Neural crest cell (in vitro differentiated cells): ENCODE results near the gene NDUFB4. TPM values are rescaled to one million over a fixed set of nuclear protein-coding genes. Genes with fewer than 3 reads are reported as not detected.

Source experiments
- DNase-seq: peaks from one replicate; pipeline ENCODE4 v3.0.0; 2021; ENCODE audit warnings: low read depth, mixed read lengths, low spot score
- H3K27ac Mint-ChIP-seq: one replicate; pipeline ENCODE4 v1.8.0; 2021; ENCODE audit warnings: mild to moderate bottlenecking, mixed read lengths; ENCODE audit not compliant: unreplicated experiment
- H3K27me3 Mint-ChIP-seq: 2 replicates; pipeline ENCODE4 v1.8.0; 2021; ENCODE audit warnings: low read depth, mild to moderate bottlenecking, mixed read lengths
- H3K36me3 Mint-ChIP-seq: 2 replicates; pipeline ENCODE4 v1.8.0; 2021; ENCODE audit warnings: low read depth, mild to moderate bottlenecking, mixed read lengths
- H3K4me1 Mint-ChIP-seq: 2 replicates; pipeline ENCODE4 v1.8.0; 2021; ENCODE audit warnings: mixed read lengths
- H3K4me3 Mint-ChIP-seq: one replicate; pipeline ENCODE4 v1.8.0; 2021; ENCODE audit warnings: mild to moderate bottlenecking, mixed read lengths
- H3K9me3 Mint-ChIP-seq: 2 replicates; pipeline ENCODE4 v1.8.0; 2021; ENCODE audit warnings: mixed read lengths
- CTCF ChIP-seq: fragments of 200-600 bp; sonication (generic); conservative IDR thresholded peaks from 2 replicates; pipeline ENCODE4 v1.5.0; 2021; ENCODE audit warnings: antibody characterized with exemption, mild to moderate bottlenecking
- total RNA-seq: library from RNA; stranded (reverse); gene quantifications from 2 replicates; pipeline ENCODE4 v1.2.1, GENCODE V29; 2021

Gene NDUFB4
- total RNA-seq, 1 donor from 2014 or later, result 117 TPM

- Mint-ChIP-seq H3K9me3 (peaks cover 3% of the 10 kb centered on the region), H3K4me1 (no peaks in the 10 kb centered on the region), H3K27me3 (no peaks in the 10 kb centered on the region), H3K36me3 (no peaks in the 10 kb centered on the region), H3K4me3 (no peak overlapping the region), H3K27ac (no peak overlapping the region)
- TF ChIP-seq CTCF, result no peak
- DNase-seq, result no peak
These were observed 49.1 kb downstream of the NDUFB4 start for GRCh38 chr3:120645083-120645845.

- no peaks in the 10 kb centered on the region for H3K27me3 Mint-ChIP-seq
- H3K4me3 Mint-ChIP-seq, result no peak overlapping the region
- H3K27ac Mint-ChIP-seq, result no peak overlapping the region
- DNase-seq, result no peak
- no peak for TF ChIP-seq CTCF
- peaks cover 3% of the 10 kb centered on the region for H3K9me3 Mint-ChIP-seq
- H3K36me3 Mint-ChIP-seq, result no peaks in the 10 kb centered on the region
- no peaks in the 10 kb centered on the region for H3K4me1 Mint-ChIP-seq
These were observed 50.8 kb downstream of the NDUFB4 start for GRCh38 chr3:120646771-120647432.

GRCh38 chr3:120648290-120648689 is 52.2 kb downstream of the NDUFB4 start:
- Mint-ChIP-seq H3K9me3 (peaks cover 3% of the 10 kb centered on the region), H3K27ac (no peak overlapping the region), H3K36me3 (no peaks in the 10 kb centered on the region), H3K4me1 (no peaks in the 10 kb centered on the region), H3K27me3 (no peaks in the 10 kb centered on the region), H3K4me3 (no peak overlapping the region)
- DNase-seq, result no peak
- no peak for TF ChIP-seq CTCF

- no peak overlapping the region for H3K4me3 Mint-ChIP-seq
- no peak for TF ChIP-seq CTCF
- no peak for DNase-seq
- peaks cover 3% of the 10 kb centered on the region for H3K9me3 Mint-ChIP-seq
- H3K4me1 Mint-ChIP-seq, result no peaks in the 10 kb centered on the region
- no peak overlapping the region for H3K27ac Mint-ChIP-seq
- no peaks in the 10 kb centered on the region for H3K27me3 Mint-ChIP-seq
- no peaks in the 10 kb centered on the region for H3K36me3 Mint-ChIP-seq
These were observed 53.7 kb downstream of the NDUFB4 start for GRCh38 chr3:120649830-120650233.

GRCh38 chr3:120650311-120650710 is 54.2 kb downstream of the NDUFB4 start:
- Mint-ChIP-seq H3K27me3 (no peaks in the 10 kb centered on the region), H3K4me1 (no peaks in the 10 kb centered on the region), H3K36me3 (no peaks in the 10 kb centered on the region), H3K27ac (no peak overlapping the region), H3K9me3 (peaks cover 3% of the 10 kb centered on the region), H3K4me3 (no peak overlapping the region)
- no peak for DNase-seq
- no peak for TF ChIP-seq CTCF

Other genes with a start within 250 kb of the NDUFB4 start
- gene LRRC58, start 247.0 kb upstream of the NDUFB4 start, total RNA-seq, result 25.6 and 26.8 TPM in 2 replicates
- 180 and 199 TPM in 2 replicates for gene FSTL1, start 145.3 kb upstream of the NDUFB4 start, total RNA-seq
- 0.75 and 1.2 TPM in 2 replicates for gene HGD, start 85.9 kb downstream of the NDUFB4 start, total RNA-seq
- 16.5 and 17.8 TPM in 2 replicates for gene RABL3, start 146.2 kb downstream of the NDUFB4 start, total RNA-seq
- gene GTF2E1, start 146.4 kb downstream of the NDUFB4 start, total RNA-seq, result 32.7 and 34.3 TPM in 2 replicates